Neural cell (in vitro differentiated cells): ENCODE measurements around the gene PNPLA7.

Source experiments
- CTCF ChIP-seq: fragments of 450-650 bp; IDR thresholded peaks from 2 replicates; pipeline ENCODE4 v1.5.1; 2014; ENCODE audit warnings: antibody characterized with exemption, mild to moderate bottlenecking, moderate library complexity; ENCODE audit not compliant: poor library complexity, severe bottlenecking
- EP300 ChIP-seq: fragments of 450-650 bp; conservative IDR thresholded peaks from 2 replicates; pipeline ENCODE4 v1.6.1; 2014; ENCODE audit warnings: antibody characterized with exemption, mild to moderate bottlenecking, moderate library complexity; ENCODE audit not compliant: poor library complexity, severe bottlenecking
- EZH2 ChIP-seq: fragments of 200-600, 300-800 bp; shearing (Covaris generic), sonication (generic); IDR thresholded peaks from 2 replicates; pipeline ENCODE4 v1.6.1; 2014; ENCODE audit warnings: antibody characterized with exemption, low read length, borderline replicate concordance, mild to moderate bottlenecking; ENCODE audit not compliant: insufficient read depth, poor library complexity, severe bottlenecking
- MXI1 ChIP-seq: fragments of 450-650 bp; conservative IDR thresholded peaks from 2 replicates; pipeline ENCODE4 v1.6.1; 2014; ENCODE audit warnings: antibody characterized with exemption, mild to moderate bottlenecking; ENCODE audit not compliant: poor library complexity, severe bottlenecking
- POLR2AphosphoS5 ChIP-seq: IDR thresholded peaks from 2 replicates; pipeline ENCODE4 v1.6.1; 2012
- RAD21 ChIP-seq: fragments of 450-650 bp; conservative IDR thresholded peaks from 2 replicates; pipeline ENCODE4 v1.6.1; 2014; ENCODE audit warnings: antibody characterized with exemption, mild to moderate bottlenecking, moderate library complexity
- SMC3 ChIP-seq: fragments of 450-650 bp; conservative IDR thresholded peaks from 2 replicates; pipeline ENCODE4 v1.6.1; 2014; ENCODE audit warnings: antibody characterized with exemption, mild to moderate bottlenecking, moderate library complexity; ENCODE audit not compliant: poor library complexity
- TF ChIP-seq, protein P1 (sequence below): IDR thresholded peaks from 2 replicates; pipeline ENCODE4 v1.6.1; 2012; ENCODE audit warnings: borderline replicate concordance

DNA sequence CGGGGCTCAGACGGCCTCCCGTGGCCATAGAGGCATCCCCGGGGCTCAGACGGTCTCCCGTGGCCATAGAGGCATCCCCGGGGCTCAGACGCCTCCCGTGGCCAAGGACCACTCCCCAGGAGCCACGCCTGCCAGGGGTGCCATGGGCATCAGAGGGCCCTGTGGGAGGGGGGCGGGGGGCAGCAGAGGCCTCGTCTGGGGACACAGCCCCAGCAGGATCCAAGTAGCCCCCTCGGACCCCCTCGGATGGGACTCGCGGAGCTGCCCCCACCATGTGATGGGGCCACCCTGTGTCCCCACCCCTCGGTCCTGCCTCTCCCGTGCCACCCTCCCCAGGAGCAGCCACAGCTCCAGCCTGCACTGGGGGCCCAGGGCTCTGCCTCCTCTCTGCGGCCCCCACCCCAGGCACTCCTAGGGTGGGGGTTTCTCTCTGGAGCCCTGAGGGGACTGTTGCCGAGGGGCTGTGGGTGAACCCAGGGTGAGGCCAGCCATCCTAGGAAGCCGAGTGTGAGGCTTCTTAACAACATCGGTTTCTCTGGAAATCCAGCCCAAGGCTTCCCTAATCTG is 111.5 kb downstream of the PNPLA7 start:
- no peak for TF ChIP-seq CTCF
- no peak for TF ChIP-seq EP300
- TF ChIP-seq EZH2, result no peak
- TF ChIP-seq, protein P1, sequence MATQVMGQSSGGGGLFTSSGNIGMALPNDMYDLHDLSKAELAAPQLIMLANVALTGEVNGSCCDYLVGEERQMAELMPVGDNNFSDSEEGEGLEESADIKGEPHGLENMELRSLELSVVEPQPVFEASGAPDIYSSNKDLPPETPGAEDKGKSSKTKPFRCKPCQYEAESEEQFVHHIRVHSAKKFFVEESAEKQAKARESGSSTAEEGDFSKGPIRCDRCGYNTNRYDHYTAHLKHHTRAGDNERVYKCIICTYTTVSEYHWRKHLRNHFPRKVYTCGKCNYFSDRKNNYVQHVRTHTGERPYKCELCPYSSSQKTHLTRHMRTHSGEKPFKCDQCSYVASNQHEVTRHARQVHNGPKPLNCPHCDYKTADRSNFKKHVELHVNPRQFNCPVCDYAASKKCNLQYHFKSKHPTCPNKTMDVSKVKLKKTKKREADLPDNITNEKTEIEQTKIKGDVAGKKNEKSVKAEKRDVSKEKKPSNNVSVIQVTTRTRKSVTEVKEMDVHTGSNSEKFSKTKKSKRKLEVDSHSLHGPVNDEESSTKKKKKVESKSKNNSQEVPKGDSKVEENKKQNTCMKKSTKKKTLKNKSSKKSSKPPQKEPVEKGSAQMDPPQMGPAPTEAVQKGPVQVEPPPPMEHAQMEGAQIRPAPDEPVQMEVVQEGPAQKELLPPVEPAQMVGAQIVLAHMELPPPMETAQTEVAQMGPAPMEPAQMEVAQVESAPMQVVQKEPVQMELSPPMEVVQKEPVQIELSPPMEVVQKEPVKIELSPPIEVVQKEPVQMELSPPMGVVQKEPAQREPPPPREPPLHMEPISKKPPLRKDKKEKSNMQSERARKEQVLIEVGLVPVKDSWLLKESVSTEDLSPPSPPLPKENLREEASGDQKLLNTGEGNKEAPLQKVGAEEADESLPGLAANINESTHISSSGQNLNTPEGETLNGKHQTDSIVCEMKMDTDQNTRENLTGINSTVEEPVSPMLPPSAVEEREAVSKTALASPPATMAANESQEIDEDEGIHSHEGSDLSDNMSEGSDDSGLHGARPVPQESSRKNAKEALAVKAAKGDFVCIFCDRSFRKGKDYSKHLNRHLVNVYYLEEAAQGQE, result no peak
- no peak for TF ChIP-seq RAD21
- no peak for TF ChIP-seq POLR2AphosphoS5
- TF ChIP-seq SMC3, result no peak
- TF ChIP-seq MXI1, result no peak
